ENCODE data around the gene ZNF668. TPM values are rescaled to one million over a fixed set of nuclear protein-coding genes. Genes with fewer than 3 reads are reported as not detected.
"Not testable (repeated sequence)": the region's sequence is repeated elsewhere in the genome, so short reads cannot be mapped to it uniquely, and the experiment has no call there.

Gene ZNF668
- total RNA-seq, 1 experiment from 2014 or later, result 7.7 TPM

DNA sequence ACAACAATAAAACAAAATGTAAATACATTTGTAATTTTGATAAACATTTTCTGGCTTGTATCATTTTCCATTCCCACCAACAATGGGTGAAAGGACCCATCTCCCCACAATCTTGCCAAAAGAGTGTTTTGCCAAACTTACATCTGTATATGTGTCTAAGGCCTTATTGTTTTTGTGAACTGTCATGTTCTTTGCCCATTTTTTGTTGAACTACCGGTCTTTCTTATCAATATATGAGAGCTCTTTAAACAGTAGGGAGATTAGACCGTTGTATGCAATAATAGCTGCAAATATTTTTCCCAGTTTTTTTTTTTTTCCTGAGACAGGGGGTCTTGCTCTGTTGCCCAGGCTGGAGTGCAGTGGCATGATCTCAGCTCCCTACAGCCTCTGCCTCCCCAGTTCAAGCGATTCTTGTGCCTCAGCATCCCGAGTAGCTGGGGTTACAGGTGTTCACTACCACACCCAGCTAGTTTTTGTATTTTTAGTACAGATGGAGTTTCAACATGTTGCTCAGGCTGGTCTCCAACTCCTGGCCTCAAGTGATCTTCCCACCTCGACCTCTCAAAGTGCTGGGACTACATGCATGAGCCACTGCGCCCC, 50.3 kb downstream of the ZNF668 start:
- Histone ChIP-seq H3K27ac (ENCODE audit: low read length) (no peak overlapping the region), H3K9me3 (ENCODE audit: low read length) (no peaks in the 10 kb centered on the region), H3K4me2 (ENCODE audit: low read depth, low read length, poor library complexity, severe bottlenecking) (no peak overlapping the region), H3K9me2 (replicated peaks; ENCODE audit: insufficient read depth, low read length) (no peaks in the 10 kb centered on the region), H4K20me1 (ENCODE audit: insufficient read depth, low read depth, low read length) (no peaks in the 10 kb centered on the region), H3K27me3 (ENCODE audit: low read length) (no peaks in the 10 kb centered on the region), H3K9ac (ENCODE audit: low read length) (no peak overlapping the region), H3K4me3 (ENCODE audit: low read length) (no peak overlapping the region), H3K79me2 (ENCODE audit: low read length) (no peaks in the 10 kb centered on the region), H3K4me1 (ENCODE audit: low read length) (no peaks in the 10 kb centered on the region), H3K36me3 (ENCODE audit: insufficient read depth, low read length) (no peaks in the 10 kb centered on the region), H2AFZ (ENCODE audit: low read length) (no peak overlapping the region)
- DNase-seq, result no peak

- Histone ChIP-seq H3K9ac (ENCODE audit: low read length) (no peak overlapping the region), H4K20me1 (ENCODE audit: insufficient read depth, low read depth, low read length) (no peaks in the 10 kb centered on the region), H2AFZ (ENCODE audit: low read length) (no peak overlapping the region), H3K79me2 (ENCODE audit: low read length) (no peaks in the 10 kb centered on the region), H3K9me3 (ENCODE audit: low read length) (no peaks in the 10 kb centered on the region), H3K27ac (ENCODE audit: low read length) (no peak overlapping the region), H3K27me3 (ENCODE audit: low read length) (no peaks in the 10 kb centered on the region), H3K4me2 (ENCODE audit: low read depth, low read length, poor library complexity, severe bottlenecking) (no peak overlapping the region), H3K9me2 (replicated peaks; ENCODE audit: insufficient read depth, low read length) (no peaks in the 10 kb centered on the region), H3K4me1 (ENCODE audit: low read length) (no peaks in the 10 kb centered on the region), H3K4me3 (ENCODE audit: low read length) (no peak overlapping the region), H3K36me3 (ENCODE audit: insufficient read depth, low read length) (no peaks in the 10 kb centered on the region)
- no peak for DNase-seq
Measured at GRCh38 chr16:31023252-31023602, 50.8 kb downstream of the ZNF668 start.

DNA sequence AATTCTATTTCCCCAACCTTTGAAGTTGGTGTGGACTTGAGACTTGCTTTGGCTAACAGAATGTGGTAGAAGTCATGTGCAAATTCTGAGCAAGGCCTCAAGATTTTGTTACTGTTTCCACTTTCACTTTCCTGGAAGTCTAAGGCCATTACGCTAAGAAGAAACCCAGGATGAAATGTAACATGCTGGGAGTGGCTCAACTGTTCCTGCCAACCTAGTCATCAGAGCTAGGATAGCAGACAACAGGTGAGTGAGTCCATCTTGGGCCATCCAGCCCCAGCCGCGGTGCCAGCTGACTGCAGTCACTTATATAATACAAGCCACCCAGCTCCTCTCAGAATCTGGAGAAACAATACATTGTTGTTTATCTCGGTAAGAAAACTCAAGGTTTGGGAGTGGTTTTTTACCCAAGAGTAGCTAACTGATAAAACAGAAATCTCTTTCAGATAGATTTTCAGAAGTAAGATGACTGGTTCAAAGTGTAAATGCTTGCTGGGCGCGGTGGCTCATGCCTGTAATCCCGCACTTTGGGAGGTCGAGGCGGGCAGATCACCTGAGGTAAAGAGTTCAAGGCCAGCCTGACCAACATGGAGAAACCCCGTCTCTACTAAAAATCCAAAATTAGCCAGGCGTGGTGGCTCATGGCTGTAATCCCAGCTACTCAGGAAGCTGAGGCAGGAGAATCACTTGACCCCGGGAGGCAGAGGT, 51.3 kb downstream of the ZNF668 start:
- H3K4me3 ChIP-seq (ENCODE audit: low read length), result no peak overlapping the region
- H3K4me2 ChIP-seq (ENCODE audit: low read depth, low read length, poor library complexity, severe bottlenecking), result no peak overlapping the region
- no peaks in the 10 kb centered on the region for H3K9me2 ChIP-seq (replicated peaks; ENCODE audit: insufficient read depth, low read length)
- no peak for DNase-seq
- no peaks in the 10 kb centered on the region for H3K4me1 ChIP-seq (ENCODE audit: low read length)
- no peak overlapping the region for H3K9ac ChIP-seq (ENCODE audit: low read length)
- no peak overlapping the region for H3K27ac ChIP-seq (ENCODE audit: low read length)
- H2AFZ ChIP-seq (ENCODE audit: low read length), result no peak overlapping the region
- H3K79me2 ChIP-seq (ENCODE audit: low read length), result no peaks in the 10 kb centered on the region
- no peaks in the 10 kb centered on the region for H3K36me3 ChIP-seq (ENCODE audit: insufficient read depth, low read length)
- no peaks in the 10 kb centered on the region for H3K9me3 ChIP-seq (ENCODE audit: low read length)
- H4K20me1 ChIP-seq (ENCODE audit: insufficient read depth, low read depth, low read length), result no peaks in the 10 kb centered on the region
- H3K27me3 ChIP-seq (ENCODE audit: low read length), result no peaks in the 10 kb centered on the region

- no peaks in the 10 kb centered on the region for H3K9me3 ChIP-seq (ENCODE audit: low read length)
- no peaks in the 10 kb centered on the region for H3K9me2 ChIP-seq (replicated peaks; ENCODE audit: insufficient read depth, low read length)
- H3K79me2 ChIP-seq (ENCODE audit: low read length), result no peaks in the 10 kb centered on the region
- H3K36me3 ChIP-seq (ENCODE audit: insufficient read depth, low read length), result no peaks in the 10 kb centered on the region
- H3K4me1 ChIP-seq (ENCODE audit: low read length), result no peaks in the 10 kb centered on the region
- no peak overlapping the region for H3K9ac ChIP-seq (ENCODE audit: low read length)
- H4K20me1 ChIP-seq (ENCODE audit: insufficient read depth, low read depth, low read length), result no peaks in the 10 kb centered on the region
- DNase-seq, result no peak
- no peak overlapping the region for H2AFZ ChIP-seq (ENCODE audit: low read length)
- no peaks in the 10 kb centered on the region for H3K27me3 ChIP-seq (ENCODE audit: low read length)
- H3K4me3 ChIP-seq (ENCODE audit: low read length), result no peak overlapping the region
- no peak overlapping the region for H3K4me2 ChIP-seq (ENCODE audit: low read depth, low read length, poor library complexity, severe bottlenecking)
- no peak overlapping the region for H3K27ac ChIP-seq (ENCODE audit: low read length)
Measured at GRCh38 chr16:31020536-31020935, 53.5 kb downstream of the ZNF668 start.

GRCh38 chr16:31017756-31018155, 56.3 kb downstream of the ZNF668 start:
- not testable (repeated sequence) for H3K36me3 ChIP-seq (ENCODE audit: insufficient read depth, low read length); DNase-seq; H3K27me3 ChIP-seq (ENCODE audit: low read length); H2AFZ ChIP-seq (ENCODE audit: low read length); H3K4me1 ChIP-seq (ENCODE audit: low read length); H3K27ac ChIP-seq (ENCODE audit: low read length); H3K9ac ChIP-seq (ENCODE audit: low read length); H3K4me3 ChIP-seq (ENCODE audit: low read length); H3K79me2 ChIP-seq (ENCODE audit: low read length); H3K9me2 ChIP-seq (replicated peaks; ENCODE audit: insufficient read depth, low read length); H3K4me2 ChIP-seq (ENCODE audit: low read depth, low read length, poor library complexity, severe bottlenecking); H4K20me1 ChIP-seq (ENCODE audit: insufficient read depth, low read depth, low read length); H3K9me3 ChIP-seq (ENCODE audit: low read length)

DNA sequence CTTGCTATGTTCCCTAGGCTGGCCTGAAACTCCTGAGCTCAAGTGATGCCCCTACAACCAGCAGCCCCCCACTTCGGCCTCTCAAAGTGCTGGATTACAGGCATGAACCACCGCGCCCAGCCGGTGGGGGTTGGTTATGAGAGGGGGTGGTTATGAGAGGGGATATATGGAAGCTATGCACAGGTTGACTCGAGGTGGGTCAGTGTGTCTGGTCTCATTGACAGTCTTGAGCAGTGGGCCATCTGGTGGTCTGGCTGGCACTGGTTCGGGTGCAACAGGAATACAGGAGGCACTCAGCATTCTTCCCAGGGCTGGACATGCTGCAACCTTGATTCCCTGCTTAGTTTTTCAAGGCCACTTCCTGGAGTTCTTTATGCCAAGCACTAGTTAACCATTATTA, 58.0 kb downstream of the ZNF668 start:
- Histone ChIP-seq H3K79me2 (ENCODE audit: low read length) (no peaks in the 10 kb centered on the region), H3K27me3 (ENCODE audit: low read length) (no peaks in the 10 kb centered on the region), H2AFZ (ENCODE audit: low read length) (no peak overlapping the region), H3K9ac (ENCODE audit: low read length) (no peak overlapping the region), H4K20me1 (ENCODE audit: insufficient read depth, low read depth, low read length) (no peaks in the 10 kb centered on the region), H3K27ac (ENCODE audit: low read length) (no peak overlapping the region), H3K36me3 (ENCODE audit: insufficient read depth, low read length) (no peaks in the 10 kb centered on the region), H3K4me3 (ENCODE audit: low read length) (no peak overlapping the region), H3K4me1 (ENCODE audit: low read length) (no peaks in the 10 kb centered on the region), H3K9me3 (ENCODE audit: low read length) (no peaks in the 10 kb centered on the region), H3K4me2 (ENCODE audit: low read depth, low read length, poor library complexity, severe bottlenecking) (no peak overlapping the region), H3K9me2 (replicated peaks; ENCODE audit: insufficient read depth, low read length) (no peaks in the 10 kb centered on the region)
- no peak for DNase-seq

GRCh38 chr16:31013292-31013691, 60.7 kb downstream of the ZNF668 start:
- not testable (repeated sequence) for H3K4me3 ChIP-seq (ENCODE audit: low read length); H3K36me3 ChIP-seq (ENCODE audit: insufficient read depth, low read length); H4K20me1 ChIP-seq (ENCODE audit: insufficient read depth, low read depth, low read length); H3K27ac ChIP-seq (ENCODE audit: low read length); H3K27me3 ChIP-seq (ENCODE audit: low read length); H2AFZ ChIP-seq (ENCODE audit: low read length); H3K9ac ChIP-seq (ENCODE audit: low read length); H3K9me3 ChIP-seq (ENCODE audit: low read length); H3K4me1 ChIP-seq (ENCODE audit: low read length); DNase-seq; H3K79me2 ChIP-seq (ENCODE audit: low read length); H3K9me2 ChIP-seq (replicated peaks; ENCODE audit: insufficient read depth, low read length); H3K4me2 ChIP-seq (ENCODE audit: low read depth, low read length, poor library complexity, severe bottlenecking)

- H3K36me3 ChIP-seq (ENCODE audit: insufficient read depth, low read length); H3K9ac ChIP-seq (ENCODE audit: low read length); H3K9me2 ChIP-seq (replicated peaks; ENCODE audit: insufficient read depth, low read length); H3K27me3 ChIP-seq (ENCODE audit: low read length); H3K79me2 ChIP-seq (ENCODE audit: low read length); H2AFZ ChIP-seq (ENCODE audit: low read length); H3K9me3 ChIP-seq (ENCODE audit: low read length); H4K20me1 ChIP-seq (ENCODE audit: insufficient read depth, low read depth, low read length); DNase-seq; H3K4me1 ChIP-seq (ENCODE audit: low read length); H3K4me3 ChIP-seq (ENCODE audit: low read length); H3K4me2 ChIP-seq (ENCODE audit: low read depth, low read length, poor library complexity, severe bottlenecking); H3K27ac ChIP-seq (ENCODE audit: low read length): not testable (repeated sequence)
Measured at GRCh38 chr16:31011815-31012214, 62.2 kb downstream of the ZNF668 start.

All from Karpas-422 (cell line).